ENCODE measurements around the gene RALGPS2. TPM values are rescaled to one million over a fixed set of nuclear protein-coding genes. Genes with fewer than 3 reads are reported as not detected.

Gene RALGPS2
- total and polyA plus RNA-seq, 2 of the 8 experiments (the other 6 are each of a cell fraction or from before 2014, with no cell fraction given), result 6.7 to 38.0 TPM

DNA sequence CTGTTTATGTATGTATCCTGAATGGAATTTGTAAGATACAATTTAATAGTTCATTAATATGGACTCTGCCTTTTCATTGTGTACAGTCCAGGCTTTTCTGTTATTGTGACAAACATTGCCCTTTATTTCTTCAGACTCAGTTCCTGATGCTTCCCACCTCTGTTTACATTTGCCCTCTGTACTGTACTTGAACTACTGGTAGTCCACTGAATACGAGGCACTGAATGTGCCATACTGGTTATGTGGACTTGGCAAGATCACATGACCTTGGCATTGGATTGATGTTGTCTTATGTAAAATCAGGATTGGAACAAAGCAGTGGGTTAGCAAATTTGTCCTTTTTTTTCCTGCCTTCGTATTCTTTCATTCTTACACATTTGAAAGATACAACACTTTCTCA is 27.8 kb downstream of the RALGPS2 start:
- no peak overlapping the region for H2BK15ac ChIP-seq (ENCODE audit: low read length)
- WGBS, 2 experiments (ENCODE audit: extremely low coverage in 1 of 2, insufficient coverage in 1 of 2, insufficient read length in 1 of 2, insufficient replicate concordance in 2 of 2, low coverage in 1 of 2, low lambda C conversion rate in 2 of 2, missing lambda C conversion rate in 1 of 2), result 85% methylated on average over 2 of the region's 2 CpGs; no CpG with 5 or more reads in 1 of the 2 experiments
- H3K4me1 ChIP-seq (replicated peaks in 1 of 4; ENCODE audit: control insufficient read depth in 3 of 4, insufficient read depth in 4 of 4, low read length in 3 of 4), result no peaks in the 10 kb centered on the region; a peak in 1 of 7 replicates
- H3K9me3 ChIP-seq (ENCODE audit: insufficient read depth in 2 of 2, low read depth in 1 of 2, low read length in 1 of 2), result no peaks in the 10 kb centered on the region
- H2BK5ac ChIP-seq (ENCODE audit: low read depth, low read length), result no peak overlapping the region
- no peak overlapping the region for H4K5ac ChIP-seq (ENCODE audit: insufficient read length, low read depth, low read length)
- no peak overlapping the region for H3K14ac ChIP-seq (ENCODE audit: insufficient read length)
- H3K4me3 ChIP-seq (ENCODE audit: extremely low read depth in 1 of 4, insufficient read depth in 2 of 4, low read depth in 3 of 4, low read length in 4 of 4), result no peak overlapping the region
- no peak overlapping the region for H2AK5ac ChIP-seq (ENCODE audit: low read depth, low read length)
- no peaks in the 10 kb centered on the region for H3K79me1 ChIP-seq (ENCODE audit: low read depth, low read length)
- H4K20me1 ChIP-seq (replicated peaks in 1 of 2; ENCODE audit: control insufficient read depth in 1 of 2, insufficient read depth in 2 of 2, low read length in 2 of 2), result peaks cover 0 to 2% of the 10 kb centered on the region in 2 experiments
- no peak overlapping the region for H3K4ac ChIP-seq (replicated peaks; ENCODE audit: insufficient read length, low read depth, low read length)
- DNase-seq (ENCODE audit: low read depth in 1 of 2, low spot score in 2 of 2), result no peak
- H3K23me2 ChIP-seq (ENCODE audit: low read depth, low read length), result no peaks in the 10 kb centered on the region
- no peaks in the 10 kb centered on the region for H3K36me3 ChIP-seq (ENCODE audit: control insufficient read depth in 2 of 4, insufficient read depth in 4 of 4, low read length in 3 of 4)
- H3K27ac ChIP-seq (ENCODE audit: low read depth, low read length), result no peak overlapping the region
- CTCF ChIA-PET (ENCODE audit: partially characterized antibody), result interaction anchor here (0.6 to 5.1 kb wide), 35 partner anchors 9 to 468 kb away, joined by 3 to 55 read pairs (median 4); no protein-coding TSS in a partner anchor
- no peak overlapping the region; the same call in 1 of the 2 replicates for H2BK20ac ChIP-seq (ENCODE audit: low read length)
- no peak overlapping the region for H3K4me2 ChIP-seq (ENCODE audit: insufficient read depth in 1 of 2, low read depth in 2 of 2, low read length in 2 of 2)
- no peak for FAIRE-seq
- H3K79me2 ChIP-seq (ENCODE audit: control insufficient read depth in 1 of 2, insufficient read depth in 2 of 2, low read length in 2 of 2), result peaks cover 0 to 40% of the 10 kb centered on the region in 2 experiments; a peak in 3 of 4 replicates
- H3K23ac ChIP-seq (ENCODE audit: insufficient read length), result no peak overlapping the region
- H3K56ac ChIP-seq (replicated peaks; ENCODE audit: insufficient read length, low read depth, low read length), result no peak overlapping the region
- no peak overlapping the region for H2BK12ac ChIP-seq (ENCODE audit: low read depth, low read length)
- no peak overlapping the region for H4K8ac ChIP-seq (ENCODE audit: extremely low read depth, insufficient read depth, low read length)
- no peak overlapping the region for H4K91ac ChIP-seq (replicated peaks; ENCODE audit: insufficient read length, low read length)
- H2BK120ac ChIP-seq (replicated peaks; ENCODE audit: low read depth, low read length), result no peak overlapping the region
- POLR2A ChIA-PET (ENCODE audit: partially characterized antibody), result interaction anchor here (1.0 kb wide), 1 partner anchor 28 kb away, joined by 4 read pairs; the partner anchor contains the start of gene RALGPS2
- H3K27me3 ChIP-seq (replicated peaks in 1 of 4; ENCODE audit: control insufficient read depth in 3 of 4, extremely low read depth in 1 of 4, insufficient read depth in 3 of 4, low read length in 3 of 4), result no peaks in the 10 kb centered on the region
- no peak overlapping the region for H2AFZ ChIP-seq (ENCODE audit: low read length)
- no peak overlapping the region for H3K18ac ChIP-seq (ENCODE audit: extremely low read depth, low read length)
- H3K9ac ChIP-seq (replicated peaks in 1 of 4; ENCODE audit: extremely low read depth in 1 of 4, low read depth in 3 of 4, low read length in 3 of 4), result no peak overlapping the region
- TF ChIP-seq CEBPB (IDR thresholded peaks at IDR 0.05; ENCODE audit: low read depth, low read length), result no peak
- TF ChIP-seq BCL11A (IDR thresholded peaks at IDR 0.05; ENCODE audit: low read depth in 2 of 2, low read length in 2 of 2), result no peak
- TF ChIP-seq, protein P1, sequence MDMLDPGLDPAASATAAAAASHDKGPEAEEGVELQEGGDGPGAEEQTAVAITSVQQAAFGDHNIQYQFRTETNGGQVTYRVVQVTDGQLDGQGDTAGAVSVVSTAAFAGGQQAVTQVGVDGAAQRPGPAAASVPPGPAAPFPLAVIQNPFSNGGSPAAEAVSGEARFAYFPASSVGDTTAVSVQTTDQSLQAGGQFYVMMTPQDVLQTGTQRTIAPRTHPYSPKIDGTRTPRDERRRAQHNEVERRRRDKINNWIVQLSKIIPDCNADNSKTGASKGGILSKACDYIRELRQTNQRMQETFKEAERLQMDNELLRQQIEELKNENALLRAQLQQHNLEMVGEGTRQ (IDR thresholded peaks at IDR 0.05; ENCODE audit: low read length), result no peak
- no peak for TF ChIP-seq NRF1 (IDR thresholded peaks at IDR 0.05; ENCODE audit: low read depth, low read length)
- no peak for TF ChIP-seq RAD21 (IDR thresholded peaks at IDR 0.05 in 1 of 2, conservative IDR thresholded peaks at IDR 0.05 in 1 of 2; ENCODE audit: low read depth in 2 of 2, low read length in 2 of 2)
- TF ChIP-seq, protein P2, sequence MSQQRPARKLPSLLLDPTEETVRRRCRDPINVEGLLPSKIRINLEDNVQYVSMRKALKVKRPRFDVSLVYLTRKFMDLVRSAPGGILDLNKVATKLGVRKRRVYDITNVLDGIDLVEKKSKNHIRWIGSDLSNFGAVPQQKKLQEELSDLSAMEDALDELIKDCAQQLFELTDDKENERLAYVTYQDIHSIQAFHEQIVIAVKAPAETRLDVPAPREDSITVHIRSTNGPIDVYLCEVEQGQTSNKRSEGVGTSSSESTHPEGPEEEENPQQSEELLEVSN (IDR thresholded peaks at IDR 0.05), result no peak
- TF ChIP-seq NANOG (IDR thresholded peaks at IDR 0.05; ENCODE audit: insufficient read depth, low read depth, low read length, poor library complexity, severe bottlenecking), result no peak
- TF ChIP-seq GABPA (IDR thresholded peaks at IDR 0.05; ENCODE audit: borderline replicate concordance, insufficient read depth, low read length), result no peak
- TF ChIP-seq, protein P3, sequence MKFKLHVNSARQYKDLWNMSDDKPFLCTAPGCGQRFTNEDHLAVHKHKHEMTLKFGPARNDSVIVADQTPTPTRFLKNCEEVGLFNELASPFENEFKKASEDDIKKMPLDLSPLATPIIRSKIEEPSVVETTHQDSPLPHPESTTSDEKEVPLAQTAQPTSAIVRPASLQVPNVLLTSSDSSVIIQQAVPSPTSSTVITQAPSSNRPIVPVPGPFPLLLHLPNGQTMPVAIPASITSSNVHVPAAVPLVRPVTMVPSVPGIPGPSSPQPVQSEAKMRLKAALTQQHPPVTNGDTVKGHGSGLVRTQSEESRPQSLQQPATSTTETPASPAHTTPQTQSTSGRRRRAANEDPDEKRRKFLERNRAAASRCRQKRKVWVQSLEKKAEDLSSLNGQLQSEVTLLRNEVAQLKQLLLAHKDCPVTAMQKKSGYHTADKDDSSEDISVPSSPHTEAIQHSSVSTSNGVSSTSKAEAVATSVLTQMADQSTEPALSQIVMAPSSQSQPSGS (IDR thresholded peaks at IDR 0.05; ENCODE audit: low read length), result no peak
